ENCODE results near the gene SLC39A12.

DNA sequence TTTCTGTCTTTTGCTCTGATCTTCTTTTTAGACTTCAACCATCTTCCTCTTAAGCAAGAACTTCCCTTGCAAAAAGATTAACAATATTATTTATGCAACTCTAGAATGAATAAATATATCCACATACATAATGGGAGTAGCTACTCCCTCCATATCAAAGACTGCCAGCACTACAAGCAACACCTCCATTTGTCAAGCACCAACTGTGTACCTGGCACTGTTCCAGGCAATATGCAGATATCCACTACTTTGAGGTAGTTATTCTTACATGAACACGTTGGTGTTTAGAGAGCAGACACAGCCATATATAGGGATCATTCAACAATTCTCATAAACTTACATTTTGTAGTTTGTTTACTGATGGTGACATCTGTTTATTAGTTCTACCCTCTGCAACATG lies 104.9 kb downstream of the SLC39A12 start:
- TF ChIP-seq, protein P1, sequence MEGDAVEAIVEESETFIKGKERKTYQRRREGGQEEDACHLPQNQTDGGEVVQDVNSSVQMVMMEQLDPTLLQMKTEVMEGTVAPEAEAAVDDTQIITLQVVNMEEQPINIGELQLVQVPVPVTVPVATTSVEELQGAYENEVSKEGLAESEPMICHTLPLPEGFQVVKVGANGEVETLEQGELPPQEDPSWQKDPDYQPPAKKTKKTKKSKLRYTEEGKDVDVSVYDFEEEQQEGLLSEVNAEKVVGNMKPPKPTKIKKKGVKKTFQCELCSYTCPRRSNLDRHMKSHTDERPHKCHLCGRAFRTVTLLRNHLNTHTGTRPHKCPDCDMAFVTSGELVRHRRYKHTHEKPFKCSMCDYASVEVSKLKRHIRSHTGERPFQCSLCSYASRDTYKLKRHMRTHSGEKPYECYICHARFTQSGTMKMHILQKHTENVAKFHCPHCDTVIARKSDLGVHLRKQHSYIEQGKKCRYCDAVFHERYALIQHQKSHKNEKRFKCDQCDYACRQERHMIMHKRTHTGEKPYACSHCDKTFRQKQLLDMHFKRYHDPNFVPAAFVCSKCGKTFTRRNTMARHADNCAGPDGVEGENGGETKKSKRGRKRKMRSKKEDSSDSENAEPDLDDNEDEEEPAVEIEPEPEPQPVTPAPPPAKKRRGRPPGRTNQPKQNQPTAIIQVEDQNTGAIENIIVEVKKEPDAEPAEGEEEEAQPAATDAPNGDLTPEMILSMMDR (IDR thresholded peaks at IDR 0.05) = no peak
- TF ChIP-seq POLR2AphosphoS5 (IDR thresholded peaks at IDR 0.05) = no peak

Data from breast epithelium (tissue), 3 donors.